ENCODE results near the gene LIMS2.

The LIMS2 gene

GRCh38 chr2:127647242-127648190, 27.8 kb downstream of the LIMS2 start:
- TF ChIP-seq SNAI2 (CRISPR knock-in tag; IDR thresholded peaks at IDR 0.05) (no peak), ARNTL (CRISPR knock-in tag; IDR thresholded peaks at IDR 0.05; ENCODE audit: borderline replicate concordance, low read depth) (no peak), TCF4 (CRISPR knock-in tag; IDR thresholded peaks at IDR 0.05; ENCODE audit: borderline replicate concordance) (no peak), CSDC2 (CRISPR knock-in tag; IDR thresholded peaks at IDR 0.05) (no peak), ZC3H10 (CRISPR knock-in tag; IDR thresholded peaks at IDR 0.05) (no peak), RARB (CRISPR knock-in tag; IDR thresholded peaks at IDR 0.05) (no peak), CREB5 (CRISPR knock-in tag; IDR thresholded peaks at IDR 0.05; ENCODE audit: low read depth) (no peak), GLIS3 (CRISPR knock-in tag; IDR thresholded peaks at IDR 0.05) (no peak), POU6F1 (CRISPR knock-in tag; IDR thresholded peaks at IDR 0.05; ENCODE audit: borderline replicate concordance, low read depth) (no peak), ZNF8 (CRISPR knock-in tag; IDR thresholded peaks at IDR 0.05) (no peak), ZNF70 (CRISPR knock-in tag; IDR thresholded peaks at IDR 0.05) (no peak)
- TF ChIP-seq, protein P1, sequence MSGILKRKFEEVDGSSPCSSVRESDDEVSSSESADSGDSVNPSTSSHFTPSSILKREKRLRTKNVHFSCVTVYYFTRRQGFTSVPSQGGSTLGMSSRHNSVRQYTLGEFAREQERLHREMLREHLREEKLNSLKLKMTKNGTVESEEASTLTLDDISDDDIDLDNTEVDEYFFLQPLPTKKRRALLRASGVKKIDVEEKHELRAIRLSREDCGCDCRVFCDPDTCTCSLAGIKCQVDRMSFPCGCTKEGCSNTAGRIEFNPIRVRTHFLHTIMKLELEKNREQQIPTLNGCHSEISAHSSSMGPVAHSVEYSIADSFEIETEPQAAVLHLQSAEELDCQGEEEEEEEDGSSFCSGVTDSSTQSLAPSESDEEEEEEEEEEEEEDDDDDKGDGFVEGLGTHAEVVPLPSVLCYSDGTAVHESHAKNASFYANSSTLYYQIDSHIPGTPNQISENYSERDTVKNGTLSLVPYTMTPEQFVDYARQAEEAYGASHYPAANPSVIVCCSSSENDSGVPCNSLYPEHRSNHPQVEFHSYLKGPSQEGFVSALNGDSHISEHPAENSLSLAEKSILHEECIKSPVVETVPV (CRISPR knock-in tag; IDR thresholded peaks at IDR 0.05), result no peak
- ATAC-seq, result no peak

GRCh38 chr2:127646487-127647241, 28.7 kb downstream of the LIMS2 start:
- no peak for TF ChIP-seq ZFP3 (CRISPR knock-in tag; IDR thresholded peaks at IDR 0.05)
- no peak for TF ChIP-seq SNAI2 (CRISPR knock-in tag; IDR thresholded peaks at IDR 0.05)
- TF ChIP-seq CREB5 (CRISPR knock-in tag; IDR thresholded peaks at IDR 0.05; ENCODE audit: low read depth), result no peak
- no peak for TF ChIP-seq ZNF565 (CRISPR knock-in tag; conservative IDR thresholded peaks at IDR 0.05; ENCODE audit: low read depth)
- TF ChIP-seq RARB (CRISPR knock-in tag; IDR thresholded peaks at IDR 0.05), result no peak
- no peak for TF ChIP-seq ZFP30 (CRISPR knock-in tag; IDR thresholded peaks at IDR 0.05)
- no peak for TF ChIP-seq PPARA (CRISPR knock-in tag; IDR thresholded peaks at IDR 0.05; ENCODE audit: borderline replicate concordance)
- TF ChIP-seq BACH2 (CRISPR knock-in tag; IDR thresholded peaks at IDR 0.05; ENCODE audit: borderline replicate concordance), result no peak
- no peak for TF ChIP-seq ZC3H10 (CRISPR knock-in tag; IDR thresholded peaks at IDR 0.05)
- no peak for TF ChIP-seq ARNTL (CRISPR knock-in tag; IDR thresholded peaks at IDR 0.05; ENCODE audit: borderline replicate concordance, low read depth)
- TF ChIP-seq ISL1 (CRISPR knock-in tag; IDR thresholded peaks at IDR 0.05), result no peak
- no peak for TF ChIP-seq CSDC2 (CRISPR knock-in tag; IDR thresholded peaks at IDR 0.05)
- no peak for ATAC-seq

GRCh38 chr2:127645395-127646291, 29.7 kb downstream of the LIMS2 start, which contains the start of gene GPR17:
TSS of gene GPR17 (plus strand) at chr2:127646153. CDS start at chr2:127650736, 4,583 bp downstream.
- ATAC-seq, result no peak
- TF ChIP-seq CSDC2 (CRISPR knock-in tag; IDR thresholded peaks at IDR 0.05) (no peak), TCF4 (CRISPR knock-in tag; IDR thresholded peaks at IDR 0.05; ENCODE audit: borderline replicate concordance) (no peak), PPARA (CRISPR knock-in tag; IDR thresholded peaks at IDR 0.05; ENCODE audit: borderline replicate concordance) (no peak), TSHZ2 (CRISPR knock-in tag; IDR thresholded peaks at IDR 0.05) (no peak), ZC3H10 (CRISPR knock-in tag; IDR thresholded peaks at IDR 0.05) (no peak), PATZ1 (CRISPR knock-in tag; IDR thresholded peaks at IDR 0.05; ENCODE audit: borderline replicate concordance) (no peak), ZNF70 (CRISPR knock-in tag; IDR thresholded peaks at IDR 0.05) (no peak), ISL1 (CRISPR knock-in tag; IDR thresholded peaks at IDR 0.05) (no peak), POU6F1 (CRISPR knock-in tag; IDR thresholded peaks at IDR 0.05; ENCODE audit: borderline replicate concordance, low read depth) (no peak)
